ENCODE results near the gene TCFL5. TPM values are rescaled to one million over a fixed set of nuclear protein-coding genes. Genes with fewer than 3 reads are reported as not detected.

Gene TCFL5
- total and polyA plus RNA-seq, 2 donors (not counting 3 experiments of a cell fraction or from before 2014, with no cell fraction given) = 4.4 to 11.1 TPM

GRCh38 chr20:62825333-62825985 is 36.2 kb downstream of the TCFL5 start:
- ChIA-PET CTCF (interaction anchor here (1.0 to 1.4 kb wide), 3 partner anchors 10 to 21 kb away, joined by 3 read pairs; no protein-coding TSS in a partner anchor), POLR2A (no interaction called here)
- no peaks in the 10 kb centered on the region for H3K27me3 ChIP-seq (ENCODE audit: control insufficient read depth in 2 of 2, insufficient read depth in 2 of 2, low read length in 2 of 2)
- no peak overlapping the region for H3K4me3 ChIP-seq (replicated peaks in 1 of 3; ENCODE audit: insufficient read depth in 1 of 3, low read depth in 1 of 3, low read length in 3 of 3)
- no peaks in the 10 kb centered on the region for H3K9me1 ChIP-seq (replicated peaks; ENCODE audit: control insufficient read depth, extremely low read depth, insufficient read depth, low read length)
- TF ChIP-seq GATA2 (IDR thresholded peaks at IDR 0.05; ENCODE audit: insufficient read depth, insufficient read length, low read depth, low read length) = no peak
- TF ChIP-seq POLR2A (IDR thresholded peaks at IDR 0.05; ENCODE audit: low read depth, low read length) = no peak
- TF ChIP-seq MYC (IDR thresholded peaks at IDR 0.05; ENCODE audit: low read depth, low read length) = no peak
- no peak for TF ChIP-seq JUN (IDR thresholded peaks at IDR 0.05; ENCODE audit: borderline replicate concordance, insufficient read depth, insufficient read length, low read depth)
- TF ChIP-seq MAX (IDR thresholded peaks at IDR 0.05; ENCODE audit: insufficient read depth, insufficient read length) = no peak
- TF ChIP-seq CTCF (IDR thresholded peaks at IDR 0.05; ENCODE audit: extremely low read depth in 1 of 2, insufficient read depth in 1 of 2, low read depth in 1 of 2, low read length in 2 of 2) = no peak
- TF ChIP-seq POLR2AphosphoS5 (IDR thresholded peaks at IDR 0.05; ENCODE audit: insufficient read depth, low read depth, low read length) = no peak
- no peak for TF ChIP-seq EZH2 (IDR thresholded peaks at IDR 0.05; ENCODE audit: borderline replicate concordance, low read depth, low read length, severe bottlenecking)
- no peak for TF ChIP-seq FOS (IDR thresholded peaks at IDR 0.05; ENCODE audit: borderline replicate concordance, insufficient read depth, low read length)
- no peak overlapping the region for H3K4me2 ChIP-seq (ENCODE audit: insufficient read depth, low read length)
- H3K9me3 ChIP-seq (replicated peaks; ENCODE audit: control insufficient read depth, insufficient read depth, low read length) = no peaks in the 10 kb centered on the region
- no TSS peak for BruUV-seq (replicated peaks)
- H3K79me2 ChIP-seq (ENCODE audit: control insufficient read depth, insufficient read depth, low read length) = no peaks in the 10 kb centered on the region
- DNase-seq (ENCODE audit: low read depth, low spot score) (no peak), FAIRE-seq (no peak)
- no peak overlapping the region for H3K27ac ChIP-seq (ENCODE audit: insufficient read depth, low read depth, low read length)
- no peaks in the 10 kb centered on the region for H4K20me1 ChIP-seq (replicated peaks; ENCODE audit: control insufficient read depth, extremely low read depth, insufficient read depth, low read length)
- dilution Hi-C loops (cut with MboI; ENCODE audit: extremely low pct_ligation_motif_present, low sequenced_read_pairs) (no loop called here), intact Hi-C loops (cut with micrococcal nuclease) (no loop called here)
- no peaks in the 10 kb centered on the region for H3K36me3 ChIP-seq (ENCODE audit: control insufficient read depth in 2 of 2, extremely low read depth in 1 of 2, insufficient read depth in 2 of 2, low read length in 2 of 2)
- H3K4me1 ChIP-seq (ENCODE audit: control insufficient read depth, extremely low read depth, insufficient read depth, low read length) = no peaks in the 10 kb centered on the region
- no peak overlapping the region for H2AFZ ChIP-seq (ENCODE audit: low read depth, low read length)
- no peak overlapping the region for H3K9ac ChIP-seq (replicated peaks; ENCODE audit: extremely low read depth, insufficient read depth, low read length)

All from endothelial cell of umbilical vein (primary cell).